A673 (cell line): Measurements from ENCODE around the gene TNS3.

Experiments
- EZH2 ChIP-seq: fragments of 200-600 bp; sonication (generic); IDR thresholded peaks from 2 replicates; pipeline ENCODE4 v1.6.1; 2017; ENCODE audit warnings: borderline replicate concordance, low read depth, mild to moderate bottlenecking, mixed read lengths, antibody characterized with exemption, low read length; ENCODE audit not compliant: poor library complexity, severe bottlenecking
- TF ChIP-seq, protein P1 (sequence below): fragments of 300-800, 200-600 bp; sonication (generic); conservative IDR thresholded peaks from 2 replicates; pipeline ENCODE4 v1.5.1; 2017; ENCODE audit warnings: low read depth, mild to moderate bottlenecking, antibody characterized with exemption, low read length, moderate library complexity, mixed read lengths

DNA sequence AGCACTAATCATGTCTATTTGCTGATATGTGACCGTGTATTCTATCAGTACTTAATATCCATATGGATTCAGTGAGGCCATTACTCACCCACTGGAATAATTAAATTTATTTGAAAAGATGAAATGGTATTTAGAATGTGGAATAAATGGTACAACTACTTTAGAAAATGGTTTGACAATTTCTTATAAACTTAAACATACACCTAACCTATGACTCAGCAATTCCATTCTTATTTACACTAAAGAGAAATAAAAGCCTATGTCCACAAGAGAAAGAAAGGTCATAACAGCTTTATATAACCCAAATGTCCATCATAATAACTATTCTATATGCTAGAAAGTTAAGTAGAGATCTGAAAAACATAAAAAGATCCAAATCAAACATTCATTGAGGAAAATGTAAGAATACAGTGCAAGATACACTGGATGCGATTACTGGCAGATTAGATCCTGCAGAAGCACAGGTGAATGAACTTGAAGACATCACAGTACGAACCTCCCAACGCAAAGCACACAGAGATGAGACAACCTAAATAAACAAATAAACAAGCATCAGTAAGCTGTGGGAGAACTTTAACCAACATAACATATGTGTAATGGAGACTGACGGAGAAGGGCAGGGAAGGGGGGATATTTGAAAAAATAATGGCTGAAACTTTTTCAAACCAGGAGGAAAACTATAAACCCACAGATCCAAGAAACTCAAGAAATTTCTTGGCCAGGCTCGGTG lies 51.9 kb downstream of the TNS3 start:
- TF ChIP-seq, protein P1, sequence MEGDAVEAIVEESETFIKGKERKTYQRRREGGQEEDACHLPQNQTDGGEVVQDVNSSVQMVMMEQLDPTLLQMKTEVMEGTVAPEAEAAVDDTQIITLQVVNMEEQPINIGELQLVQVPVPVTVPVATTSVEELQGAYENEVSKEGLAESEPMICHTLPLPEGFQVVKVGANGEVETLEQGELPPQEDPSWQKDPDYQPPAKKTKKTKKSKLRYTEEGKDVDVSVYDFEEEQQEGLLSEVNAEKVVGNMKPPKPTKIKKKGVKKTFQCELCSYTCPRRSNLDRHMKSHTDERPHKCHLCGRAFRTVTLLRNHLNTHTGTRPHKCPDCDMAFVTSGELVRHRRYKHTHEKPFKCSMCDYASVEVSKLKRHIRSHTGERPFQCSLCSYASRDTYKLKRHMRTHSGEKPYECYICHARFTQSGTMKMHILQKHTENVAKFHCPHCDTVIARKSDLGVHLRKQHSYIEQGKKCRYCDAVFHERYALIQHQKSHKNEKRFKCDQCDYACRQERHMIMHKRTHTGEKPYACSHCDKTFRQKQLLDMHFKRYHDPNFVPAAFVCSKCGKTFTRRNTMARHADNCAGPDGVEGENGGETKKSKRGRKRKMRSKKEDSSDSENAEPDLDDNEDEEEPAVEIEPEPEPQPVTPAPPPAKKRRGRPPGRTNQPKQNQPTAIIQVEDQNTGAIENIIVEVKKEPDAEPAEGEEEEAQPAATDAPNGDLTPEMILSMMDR: no peak
- no peak for TF ChIP-seq EZH2
